Loucy (cell line): ENCODE measurements around the gene C9.

Source experiments
- H2AFZ ChIP-seq: fragments of 200-600 bp; sonication (generic); 2 replicates; pipeline ENCODE4 v1.6.0; 2016; ENCODE audit warnings: antibody characterized with exemption, mild to moderate bottlenecking, low read length, moderate library complexity
- H3F3A ChIP-seq: fragments of 200-600 bp; 2 replicates; pipeline ENCODE4 v1.6.0; 2016; ENCODE audit warnings: antibody characterized with exemption, low read depth, mild to moderate bottlenecking
- H3K27me3 ChIP-seq: fragments of 200-600 bp; sonication (generic); 2 replicates; pipeline ENCODE4 v1.6.1; 2014; ENCODE audit warnings: low read length, mild to moderate bottlenecking; ENCODE audit not compliant: insufficient read depth, poor library complexity, severe bottlenecking
- H3K36me3 ChIP-seq: fragments of 200-600 bp; sonication (generic); 2 replicates; pipeline ENCODE4 v1.6.1; 2016; ENCODE audit warnings: low read length; ENCODE audit not compliant: insufficient read depth
- H3K4me1 ChIP-seq: fragments of 200-600 bp; sonication (generic); 2 replicates; pipeline ENCODE4 v1.5.1; 2014; ENCODE audit warnings: low read length, mild to moderate bottlenecking; ENCODE audit not compliant: insufficient read depth, poor library complexity, severe bottlenecking
- H3K4me2 ChIP-seq: fragments of 200-600 bp; sonication (generic); 2 replicates; pipeline ENCODE4 v1.6.0; 2014; ENCODE audit warnings: antibody characterized with exemption, low read length, low read depth, mild to moderate bottlenecking; ENCODE audit not compliant: poor library complexity, severe bottlenecking
- H3K4me3 ChIP-seq: fragments of 200-600 bp; sonication (generic); 2 replicates; pipeline ENCODE4 v1.5.1; 2014; ENCODE audit warnings: low read length, mild to moderate bottlenecking, mixed read lengths; ENCODE audit not compliant: poor library complexity, severe bottlenecking
- H3K79me2 ChIP-seq: fragments of 200-600 bp; sonication (generic); 2 replicates; pipeline ENCODE4 v1.6.1; 2014; ENCODE audit warnings: low read length; ENCODE audit not compliant: insufficient read depth
- H3K9ac ChIP-seq: fragments of 200-600 bp; sonication (generic); 2 replicates; pipeline ENCODE4 v1.6.0; 2014; ENCODE audit warnings: mild to moderate bottlenecking, low read depth, low read length, moderate library complexity; ENCODE audit not compliant: poor library complexity, severe bottlenecking
- H3K9me2 ChIP-seq: fragments of 200-600 bp; sonication (generic); replicated peaks from 2 replicates; pipeline ENCODE4 v1.6.1; 2016; ENCODE audit warnings: low read depth, low read length, mixed read lengths
- H3K9me3 ChIP-seq: fragments of 200-600 bp; sonication (generic); 2 replicates; pipeline ENCODE4 v1.6.1; 2014; ENCODE audit warnings: mild to moderate bottlenecking, antibody characterized with exemption, low read length, low read depth; ENCODE audit not compliant: insufficient read depth
- H4K20me1 ChIP-seq: fragments of 200-600 bp; sonication (generic); 2 replicates; pipeline ENCODE4 v1.6.0; 2014; ENCODE audit warnings: antibody characterized with exemption, low read length, mild to moderate bottlenecking; ENCODE audit not compliant: insufficient read depth, poor library complexity, severe bottlenecking
- CTCF ChIP-seq: fragments of 200-600 bp; sonication (generic); conservative IDR thresholded peaks from 2 replicates; pipeline ENCODE4 v1.5.1; 2014; ENCODE audit warnings: mild to moderate bottlenecking, antibody characterized with exemption, low read length
- EZH2phosphoT487 ChIP-seq: fragments of 200-600 bp; IDR thresholded peaks from 2 replicates; pipeline ENCODE4 v1.6.1; 2018; ENCODE audit warnings: antibody characterized with exemption, mild to moderate bottlenecking, moderate library complexity, borderline replicate concordance

Gene C9

GRCh38 chr5:39255406-39255805, 108.9 kb downstream of the C9 start:
- no peaks in the 10 kb centered on the region for H3F3A ChIP-seq
- no peaks in the 10 kb centered on the region for H4K20me1 ChIP-seq
- no peak overlapping the region for H3K9ac ChIP-seq
- no peak overlapping the region for H2AFZ ChIP-seq
- no peaks in the 10 kb centered on the region for H3K9me3 ChIP-seq
- H3K4me2 ChIP-seq: no peak overlapping the region
- no peaks in the 10 kb centered on the region for H3K79me2 ChIP-seq
- H3K9me2 ChIP-seq: no peaks in the 10 kb centered on the region
- no peaks in the 10 kb centered on the region for H3K27me3 ChIP-seq
- no peaks in the 10 kb centered on the region for H3K4me1 ChIP-seq
- TF ChIP-seq CTCF (no peak), EZH2phosphoT487 (no peak)
- H3K4me3 ChIP-seq: no peak overlapping the region
- no peaks in the 10 kb centered on the region for H3K36me3 ChIP-seq

- H3K4me3 ChIP-seq: no peak overlapping the region
- H2AFZ ChIP-seq: no peak overlapping the region
- no peaks in the 10 kb centered on the region for H3K9me2 ChIP-seq
- H3F3A ChIP-seq: no peaks in the 10 kb centered on the region
- H3K9me3 ChIP-seq: no peaks in the 10 kb centered on the region
- no peak overlapping the region for H3K9ac ChIP-seq
- H3K27me3 ChIP-seq: no peaks in the 10 kb centered on the region
- H3K36me3 ChIP-seq: no peaks in the 10 kb centered on the region
- no peaks in the 10 kb centered on the region for H3K4me1 ChIP-seq
- no peak overlapping the region for H3K4me2 ChIP-seq
- no peak for TF ChIP-seq CTCF
- TF ChIP-seq EZH2phosphoT487: no peak
- no peaks in the 10 kb centered on the region for H3K79me2 ChIP-seq
- no peaks in the 10 kb centered on the region for H4K20me1 ChIP-seq
Measured at GRCh38 chr5:39254671-39255070, 109.6 kb downstream of the C9 start.

- Histone ChIP-seq H3K9me2 (no peaks in the 10 kb centered on the region), H3K4me1 (no peaks in the 10 kb centered on the region), H3K4me2 (no peak overlapping the region), H3K27me3 (no peaks in the 10 kb centered on the region), H3K9ac (no peak overlapping the region), H3K9me3 (no peaks in the 10 kb centered on the region), H4K20me1 (no peaks in the 10 kb centered on the region), H3K4me3 (no peak overlapping the region), H2AFZ (no peak overlapping the region), H3K36me3 (no peaks in the 10 kb centered on the region), H3F3A (no peaks in the 10 kb centered on the region), H3K79me2 (no peaks in the 10 kb centered on the region)
- TF ChIP-seq EZH2phosphoT487: no peak
- no peak for TF ChIP-seq CTCF
Measured at GRCh38 chr5:39253196-39253595, 111.1 kb downstream of the C9 start.
